IPS-18c (cell line): ENCODE data around the gene CACNA1A.
"Not testable (repeated sequence)": the region's sequence is repeated elsewhere in the genome, so short reads cannot be mapped to it uniquely, and the experiment has no call there.

ENCODE experiments used
- H3K4me3 ChIP-seq: 2 replicates; pipeline ENCODE4 v1.7.0; 2013; ENCODE audit warnings: low read depth, mild to moderate bottlenecking, low read length, moderate library complexity; ENCODE audit not compliant: insufficient read depth
- H3K9me3 ChIP-seq: one replicate; pipeline ENCODE4 v1.6.1; 2013; ENCODE audit warnings: mild to moderate bottlenecking, low read length, moderate library complexity; ENCODE audit not compliant: control insufficient read depth, insufficient read depth

The CACNA1A gene

DNA sequence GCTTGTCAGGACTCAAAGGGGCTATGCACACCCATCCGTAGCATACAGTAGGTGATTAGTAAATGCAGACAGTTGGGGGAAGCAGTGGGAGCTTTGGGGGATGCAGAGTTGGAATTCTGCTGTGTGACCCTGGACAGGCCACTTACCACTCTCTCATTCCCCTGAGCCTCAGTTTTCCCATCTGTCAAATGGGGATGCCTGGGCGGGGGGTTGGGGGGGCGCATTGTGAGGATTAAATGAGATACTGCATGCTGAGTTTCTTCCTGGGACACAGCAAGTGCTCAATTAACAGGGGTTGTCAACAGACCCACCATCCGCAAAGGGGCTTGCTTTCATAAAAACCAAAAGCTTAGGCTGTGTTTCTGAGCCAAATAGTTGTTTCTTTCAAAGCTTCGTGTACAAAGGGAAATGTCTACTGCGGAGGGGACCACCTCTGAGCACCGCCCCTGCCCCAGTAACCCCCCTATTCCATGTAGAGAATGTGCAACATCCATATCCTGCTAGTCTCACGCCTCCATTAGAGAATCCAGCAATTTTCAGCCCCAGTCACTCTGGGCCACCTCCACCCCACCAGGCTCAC lies 223.7 kb downstream of the CACNA1A start:
- H3K4me3 ChIP-seq: no peak overlapping the region

DNA sequence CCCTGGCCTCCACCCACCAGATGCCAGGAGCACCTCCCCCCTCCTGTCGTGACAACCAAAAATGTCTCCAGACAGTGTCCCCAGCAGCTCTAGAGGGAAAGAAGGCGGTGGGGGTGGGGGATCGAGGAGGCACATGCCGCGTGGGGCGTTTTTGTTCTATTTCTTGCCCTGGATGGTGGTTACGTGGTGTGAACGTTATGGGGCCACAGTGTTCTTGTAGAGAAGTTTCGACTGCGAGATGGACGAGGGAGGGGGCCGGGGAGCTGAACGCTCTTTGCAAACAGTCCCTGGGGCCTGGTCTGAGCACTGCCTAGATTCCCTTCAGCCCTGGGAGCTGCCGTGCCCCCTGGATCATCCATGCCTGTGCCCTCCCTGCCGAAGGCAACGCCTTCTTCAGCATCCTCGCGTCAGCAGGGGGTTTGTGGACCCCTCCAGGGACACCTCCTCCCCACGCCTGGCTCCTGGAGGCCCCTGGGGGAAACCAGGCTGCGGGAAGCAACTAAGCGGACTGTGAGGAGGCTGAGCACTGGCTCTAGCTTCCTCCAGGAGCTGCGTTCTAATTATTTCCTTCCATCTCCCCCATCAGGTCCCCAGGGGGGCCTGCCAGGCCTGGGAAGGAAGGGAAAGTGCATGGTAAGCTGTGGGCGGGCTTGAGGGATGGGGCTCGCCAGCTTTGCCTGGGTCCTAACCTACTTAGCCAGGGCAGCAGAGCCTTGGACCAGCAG lies 224.6 kb downstream of the CACNA1A start:
- Histone ChIP-seq H3K9me3 (no peaks in the 10 kb centered on the region), H3K4me3 (no peak overlapping the region)

More for the DNA sequence above, 223.7 kb downstream of the CACNA1A start:
- H3K9me3 ChIP-seq: no peaks in the 10 kb centered on the region

DNA sequence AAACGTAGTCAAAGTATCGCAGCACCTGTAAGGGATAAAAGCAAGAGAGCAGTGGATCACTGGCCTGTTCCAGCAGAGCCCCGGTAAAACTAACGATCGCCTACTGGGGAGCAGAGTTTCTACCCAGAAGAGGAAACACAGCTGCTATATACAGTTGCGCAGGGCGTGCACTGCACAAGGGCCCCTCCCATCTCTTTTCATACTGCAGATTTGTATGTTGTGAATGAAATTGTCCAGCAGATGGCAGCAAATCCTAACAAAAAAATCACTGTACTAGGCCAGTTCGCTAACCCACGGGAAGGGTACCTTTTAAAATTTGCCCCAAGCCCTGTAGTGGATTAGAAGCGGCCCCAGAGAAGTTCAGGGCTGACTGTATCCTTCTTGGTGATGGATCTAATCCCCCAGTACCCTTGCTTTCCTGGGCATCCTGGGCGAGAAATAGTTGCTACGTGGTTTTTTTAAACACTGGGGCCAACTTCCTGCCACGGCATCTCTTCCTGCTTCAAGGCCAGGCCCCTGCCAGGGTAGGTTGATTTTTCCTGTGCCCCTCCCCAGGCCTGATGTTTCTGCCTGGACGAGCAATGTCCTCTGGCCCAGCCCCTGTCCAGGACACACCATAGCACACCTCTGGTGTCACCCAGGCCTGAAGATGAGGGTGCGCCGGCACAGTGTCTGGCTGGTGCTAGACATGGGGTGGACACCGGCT lies 229.0 kb downstream of the CACNA1A start:
- H3K9me3 ChIP-seq: no peaks in the 10 kb centered on the region
- H3K4me3 ChIP-seq: no peak overlapping the region

DNA sequence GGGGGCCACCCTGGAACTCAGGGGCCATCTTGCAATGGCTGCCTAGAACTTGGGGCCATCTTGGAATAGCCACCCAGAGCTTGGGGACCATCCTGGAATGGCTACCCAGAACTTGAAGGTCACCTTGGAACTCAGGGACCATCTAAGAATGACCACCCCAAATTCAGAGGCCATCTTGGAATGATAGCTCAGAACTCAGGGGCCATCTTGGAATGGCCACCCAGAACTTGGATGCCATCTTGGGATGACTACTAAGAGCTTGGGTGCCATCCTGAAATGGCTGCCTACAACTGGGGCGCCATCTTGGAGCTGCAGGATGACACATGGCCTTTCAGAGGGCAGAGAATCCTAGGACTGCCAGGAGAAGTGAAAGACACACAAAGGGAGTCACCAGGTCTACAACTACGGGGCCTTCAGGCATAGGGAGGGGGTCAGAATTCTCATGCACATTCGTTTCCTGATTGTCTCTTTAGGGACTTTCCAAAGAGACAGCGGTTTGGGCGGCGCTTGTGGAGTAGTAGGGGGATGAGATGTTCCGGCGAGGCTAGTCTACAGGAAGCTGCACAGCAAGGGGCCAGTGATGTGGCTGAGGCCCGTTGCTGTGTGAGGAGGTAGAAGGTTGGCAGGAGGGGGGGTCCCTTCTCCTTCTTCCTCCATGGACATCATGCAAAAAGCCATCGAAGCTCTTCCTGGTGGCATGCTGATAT lies 231.1 kb downstream of the CACNA1A start:
- H3K9me3 ChIP-seq: no peaks in the 10 kb centered on the region
- H3K4me3 ChIP-seq: no peak overlapping the region

DNA sequence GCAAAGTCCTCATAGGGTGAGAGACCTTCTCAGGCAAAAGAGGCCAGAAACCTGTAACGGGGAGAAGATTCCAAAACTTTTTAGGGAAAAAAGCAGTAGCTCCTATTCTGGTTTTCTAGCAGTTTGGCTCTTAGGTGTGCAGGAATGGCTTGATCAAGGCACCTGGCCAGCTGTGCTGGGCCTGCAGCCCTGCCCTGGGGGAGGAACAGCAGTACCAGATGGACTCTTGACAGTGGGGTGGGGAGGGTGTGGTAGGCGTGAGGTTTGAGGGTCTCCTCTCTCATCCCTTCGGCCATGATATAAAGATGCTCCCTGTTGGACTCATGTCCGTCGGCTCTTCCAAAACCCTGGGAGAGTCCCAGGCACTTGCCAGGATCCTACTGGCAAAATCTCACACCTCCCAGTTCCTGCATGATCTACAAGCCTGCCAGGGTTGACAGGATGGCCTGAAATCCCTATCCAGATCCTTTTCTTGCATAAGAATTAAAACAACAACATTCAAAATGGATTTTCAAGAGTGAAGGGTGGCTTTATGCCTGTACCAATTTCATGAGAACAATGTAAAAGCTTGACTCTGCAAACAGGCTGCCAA lies 235.7 kb downstream of the CACNA1A start:
- Histone ChIP-seq H3K4me3 (no peak overlapping the region), H3K9me3 (no peaks in the 10 kb centered on the region)

DNA sequence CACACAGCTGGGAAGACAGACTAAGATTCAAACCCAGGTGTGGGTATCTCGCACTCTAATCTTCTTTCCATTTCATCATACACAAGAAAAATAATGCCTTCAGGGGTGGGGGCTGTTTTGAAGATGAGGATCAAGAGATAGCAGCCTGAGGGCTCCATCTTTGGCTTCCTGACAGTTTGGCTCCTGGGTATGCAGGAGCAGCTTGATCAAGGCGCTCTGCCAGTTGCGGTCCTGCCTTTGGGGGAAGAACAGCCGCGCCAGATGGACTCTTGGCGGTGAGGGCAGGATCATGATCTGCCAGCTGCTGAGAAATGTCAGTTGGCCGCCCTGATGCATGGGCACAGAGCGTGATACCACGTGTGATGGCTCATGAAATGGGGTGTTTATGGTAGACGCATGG lies 236.9 kb downstream of the CACNA1A start:
- H3K9me3 ChIP-seq: no peaks in the 10 kb centered on the region
- no peak overlapping the region for H3K4me3 ChIP-seq

DNA sequence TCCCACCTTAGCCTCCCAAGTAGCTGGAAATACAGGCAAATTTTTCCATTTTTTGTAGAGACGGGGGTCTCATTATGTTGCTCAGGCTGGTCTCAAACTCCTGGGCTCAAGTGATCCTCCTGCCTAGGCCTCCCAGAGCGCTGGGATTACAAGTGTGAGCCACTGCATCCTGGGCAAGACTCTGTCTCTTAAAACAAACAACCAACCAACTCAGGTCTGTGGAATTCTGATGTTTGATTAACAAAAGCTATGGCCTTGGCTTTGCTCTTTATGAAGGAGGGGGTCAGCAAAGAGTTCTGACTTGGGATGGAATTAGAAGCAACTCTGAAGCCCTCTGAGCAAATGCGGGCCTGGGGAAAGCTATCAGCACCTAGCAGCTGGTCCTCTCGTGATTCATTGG lies 238.4 kb downstream of the CACNA1A start:
- no peaks in the 10 kb centered on the region for H3K9me3 ChIP-seq

DNA sequence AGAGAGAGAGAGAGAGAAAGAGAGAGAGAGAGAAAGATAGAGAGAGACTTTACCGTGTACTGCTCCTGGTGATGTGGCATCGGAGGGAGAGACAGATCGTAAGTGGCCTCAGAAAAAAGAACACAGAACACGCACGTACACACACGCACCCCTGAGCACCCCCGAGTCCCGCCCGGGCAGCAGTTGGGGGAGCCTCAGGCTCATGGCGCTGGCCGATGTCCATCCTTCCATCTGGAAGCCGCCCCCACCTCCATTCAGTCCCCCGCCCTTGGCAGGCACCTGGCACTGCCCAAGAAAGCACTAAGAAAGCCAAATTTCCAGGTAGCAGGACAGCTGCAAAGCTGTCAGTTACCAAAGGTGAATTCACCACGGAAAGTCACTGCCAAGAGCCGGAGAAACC lies 239.1 kb downstream of the CACNA1A start:
- no peaks in the 10 kb centered on the region for H3K9me3 ChIP-seq
- no peak overlapping the region for H3K4me3 ChIP-seq

More for the DNA sequence above, 238.4 kb downstream of the CACNA1A start:
- H3K4me3 ChIP-seq: no peak overlapping the region

DNA sequence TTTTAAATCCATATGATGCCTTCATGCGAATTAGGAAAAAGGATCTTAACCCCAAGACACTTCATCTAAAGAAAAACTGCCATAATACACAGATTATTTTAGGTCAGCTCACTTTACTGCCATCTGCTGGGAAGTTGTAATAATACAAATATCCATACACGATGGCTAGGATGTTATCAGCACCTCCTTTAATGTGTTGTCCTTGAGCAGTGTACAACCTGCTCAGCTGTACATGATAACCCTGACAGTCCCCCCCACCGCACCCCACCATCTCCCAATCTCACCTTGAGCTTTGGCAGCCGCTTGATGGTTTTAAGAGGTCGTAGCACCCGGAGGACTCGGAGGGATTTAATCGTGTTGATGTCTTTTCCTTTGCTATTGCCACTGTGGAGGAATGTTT lies 243.8 kb downstream of the CACNA1A start:
- no peak overlapping the region for H3K4me3 ChIP-seq
- H3K9me3 ChIP-seq: no peaks in the 10 kb centered on the region

DNA sequence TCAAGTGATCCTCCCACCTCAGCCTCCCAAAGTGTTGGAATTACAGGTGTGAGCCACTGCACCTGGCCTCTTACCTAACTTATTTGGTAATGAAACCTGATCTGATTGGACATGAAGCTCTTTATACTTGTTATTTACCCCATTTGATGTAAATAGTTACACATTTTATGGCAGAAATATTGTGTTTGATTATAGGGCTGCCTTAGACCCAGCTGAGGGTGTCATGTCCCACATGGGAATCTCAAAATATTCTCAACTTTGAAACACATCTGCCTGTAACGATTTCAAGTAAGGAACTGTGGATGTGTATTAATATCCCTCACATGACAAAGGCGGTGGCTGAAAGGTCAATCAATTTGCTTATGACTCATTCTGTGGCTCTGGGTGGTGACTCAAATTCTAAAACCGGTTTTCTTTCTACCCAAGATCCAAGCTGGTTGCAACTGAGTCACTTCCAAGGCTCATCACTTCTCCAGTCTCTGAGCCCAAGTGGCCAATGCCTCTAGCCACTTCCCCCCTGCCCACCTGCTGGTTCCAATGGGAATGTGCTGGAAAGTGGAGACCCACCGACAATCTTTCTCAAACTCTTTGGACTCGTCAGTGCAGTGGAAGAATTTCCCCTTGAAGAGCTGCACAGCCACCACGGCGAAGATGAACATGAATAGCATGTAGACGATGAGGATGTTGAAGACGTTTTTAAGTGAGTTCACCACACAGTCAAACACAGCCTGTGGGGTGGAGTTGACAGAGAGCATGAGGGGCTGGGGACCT lies 245.2 kb downstream of the CACNA1A start:
- no peak overlapping the region for H3K4me3 ChIP-seq
- no peaks in the 10 kb centered on the region for H3K9me3 ChIP-seq

DNA sequence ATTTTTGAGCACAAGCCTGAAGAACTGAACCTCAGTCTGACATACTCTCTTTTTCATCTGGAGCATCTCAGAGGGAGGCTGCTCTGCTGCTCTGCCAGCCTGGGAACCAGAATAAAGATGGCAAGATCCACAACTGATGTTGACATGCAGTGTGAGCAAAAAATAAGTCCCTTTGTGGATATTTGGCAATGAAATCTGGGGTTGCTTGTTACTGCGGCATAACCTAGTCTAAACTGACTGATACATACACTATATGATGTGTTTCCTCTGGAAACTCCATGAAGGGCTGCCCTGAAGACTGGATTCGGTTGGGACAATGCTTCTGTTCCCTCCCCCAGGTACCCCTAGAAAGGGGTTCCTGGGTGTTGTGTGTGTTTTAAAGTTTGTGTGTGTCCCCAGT lies 249.4 kb downstream of the CACNA1A start:
- Histone ChIP-seq H3K4me3 (no peak overlapping the region), H3K9me3 (no peaks in the 10 kb centered on the region)

DNA sequence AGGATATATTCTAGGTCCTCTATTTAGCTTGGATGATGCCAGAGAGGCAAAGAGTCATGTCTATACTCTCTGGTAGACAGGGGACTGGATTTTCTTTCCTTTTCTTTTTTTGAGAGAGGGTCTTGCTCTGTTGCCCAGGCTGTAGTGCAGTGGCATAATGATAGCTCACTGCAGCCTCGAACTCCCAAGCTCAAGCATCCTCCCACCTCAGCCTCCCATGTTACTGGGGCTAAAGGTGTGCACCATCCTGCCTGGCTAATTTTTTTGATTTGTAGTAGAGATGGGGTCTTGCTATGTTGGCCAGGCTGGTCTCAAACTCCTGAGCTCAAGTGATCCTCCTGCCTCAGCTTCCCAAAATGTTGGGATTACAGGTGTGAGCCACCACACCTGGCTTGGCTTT lies 249.9 kb downstream of the CACNA1A start:
- H3K4me3 ChIP-seq, H3K9me3 ChIP-seq: not testable (repeated sequence)

DNA sequence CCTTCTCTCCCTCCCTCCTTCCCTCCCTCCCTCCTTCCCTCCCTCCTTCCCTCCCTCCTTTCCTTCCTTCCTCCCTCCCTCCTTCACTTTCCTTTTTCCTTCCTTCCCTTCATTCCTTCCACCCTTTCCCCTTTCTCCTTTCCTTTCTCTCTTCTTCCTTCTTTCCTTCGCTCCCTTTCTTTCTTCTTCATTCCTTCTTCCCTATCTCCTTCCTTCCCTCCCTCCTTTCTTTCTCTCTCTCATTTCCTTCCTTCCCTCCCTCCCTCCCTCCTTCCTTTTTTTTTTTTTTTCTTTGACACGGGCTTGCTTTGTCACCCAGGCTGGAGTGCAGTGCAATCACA lies 250.6 kb downstream of the CACNA1A start:
- H3K9me3 ChIP-seq: no peaks in the 10 kb centered on the region
- H3K4me3 ChIP-seq: no peak overlapping the region

DNA sequence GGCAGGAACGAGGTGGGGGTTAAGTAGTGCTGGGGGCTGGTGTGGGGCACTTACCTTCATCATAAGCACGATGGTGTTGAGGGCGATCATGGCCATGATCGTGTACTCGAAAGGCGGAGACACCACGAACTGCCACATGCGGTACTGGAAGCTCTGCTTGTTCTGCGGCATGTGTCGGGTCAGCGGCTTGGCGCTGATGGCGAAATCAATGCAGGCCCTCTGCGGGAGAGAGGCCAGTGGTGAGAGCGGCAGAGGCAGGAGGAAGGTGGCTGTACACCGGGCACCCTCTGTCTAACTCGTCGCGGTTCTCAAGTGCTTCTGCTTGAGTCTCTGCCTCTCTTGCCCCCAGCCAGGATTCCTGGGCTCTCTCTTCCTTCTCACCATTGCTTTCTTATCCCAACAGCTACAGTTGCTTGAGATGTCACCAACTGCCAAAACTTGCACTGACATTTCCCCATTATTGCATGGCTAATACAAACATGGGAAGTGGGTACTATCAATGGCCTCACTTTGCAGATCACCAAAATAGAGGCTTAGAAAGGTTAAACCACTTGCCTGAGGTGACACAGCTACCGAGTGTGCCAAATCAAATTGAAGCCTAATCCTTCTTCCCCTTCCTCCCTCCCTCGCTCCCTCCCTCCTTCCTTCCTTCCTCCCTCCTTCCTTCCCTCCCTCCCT lies 251.1 kb downstream of the CACNA1A start:
- H3K9me3 ChIP-seq: no peaks in the 10 kb centered on the region

DNA sequence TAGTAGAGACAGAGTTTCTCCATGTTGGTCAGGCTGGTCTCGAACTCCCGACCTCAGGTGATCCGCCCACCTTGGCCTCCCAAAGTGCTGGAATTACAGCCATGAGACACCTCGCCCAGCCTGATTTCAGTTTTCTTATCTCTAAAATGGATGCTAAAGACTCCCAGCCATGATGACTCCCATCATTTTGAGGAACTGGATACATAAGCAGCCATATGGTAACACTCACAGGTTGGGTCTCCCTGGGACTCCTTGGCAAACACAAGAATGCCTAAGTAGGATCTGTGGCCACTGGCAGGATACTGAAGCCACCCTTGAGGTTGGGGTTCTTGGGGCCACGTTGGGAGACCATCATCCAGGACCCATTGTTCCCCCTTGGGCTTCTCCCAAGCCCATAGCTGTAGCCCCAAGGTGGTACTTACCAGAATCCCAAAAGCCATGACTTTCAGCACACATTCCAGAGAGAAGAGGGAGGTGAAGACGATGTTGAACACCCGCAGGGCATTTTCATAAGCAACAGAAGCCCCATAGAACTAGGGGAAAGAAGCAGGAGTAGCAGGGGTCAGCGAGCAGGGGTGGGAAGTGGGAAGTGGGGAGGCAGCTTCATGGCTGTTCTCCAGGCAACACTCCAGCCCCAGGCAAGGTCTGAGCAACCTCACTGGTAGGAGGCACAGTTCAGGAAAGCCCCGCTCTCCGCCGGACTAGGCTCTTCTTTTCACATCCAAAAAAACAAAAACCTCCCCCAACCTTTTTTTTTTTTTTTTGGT lies 253.5 kb downstream of the CACNA1A start:
- H3K9me3 ChIP-seq: no peaks in the 10 kb centered on the region
- no peak overlapping the region for H3K4me3 ChIP-seq

More for the DNA sequence above, 251.1 kb downstream of the CACNA1A start:
- no peak overlapping the region for H3K4me3 ChIP-seq

DNA sequence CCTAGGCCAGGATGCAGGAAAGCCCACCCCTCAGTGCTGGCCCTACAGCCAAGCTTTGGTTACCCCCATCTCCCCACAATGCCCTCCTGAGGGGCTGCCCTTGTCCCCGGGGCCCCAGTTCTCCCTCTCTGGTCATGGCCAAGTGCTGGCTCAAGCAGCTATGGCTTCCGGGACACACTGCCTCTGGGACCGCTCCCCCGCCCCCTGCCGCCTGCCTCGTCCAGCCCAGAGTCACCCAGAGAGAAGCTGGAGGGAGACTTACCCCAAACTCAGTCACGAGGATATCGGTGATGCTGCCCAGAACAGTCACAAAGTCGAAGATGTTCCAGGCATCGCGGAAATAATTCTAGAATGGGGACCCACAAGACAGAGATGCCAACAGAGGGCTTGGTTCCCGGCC lies 261.4 kb downstream of the CACNA1A start:
- H3K4me3 ChIP-seq: no peak overlapping the region

More for the DNA sequence above, 261.4 kb downstream of the CACNA1A start:
- no peaks in the 10 kb centered on the region for H3K9me3 ChIP-seq
